Osteoblast (primary cell): ENCODE results near the gene KIRREL3. TPM values are rescaled to one million over a fixed set of nuclear protein-coding genes. Genes with fewer than 3 reads are reported as not detected.

Source experiments
- DNase-seq: peaks from one replicate; pipeline ENCODE4 v3.0.0; 2011; ENCODE audit warnings: low spot score, mixed read lengths; ENCODE audit not compliant: insufficient read length; ENCODE audit errors: missing footprints
- H2AFZ ChIP-seq: 2 replicates; pipeline ENCODE4 v1.6.0; 2011; ENCODE audit warnings: mild to moderate bottlenecking, low read length
- H3K27ac ChIP-seq: 2 replicates; pipeline ENCODE4 v1.5.1; 2011; ENCODE audit warnings: mild to moderate bottlenecking, low read depth, low read length, moderate library complexity
- H3K27me3 ChIP-seq: 2 replicates; pipeline ENCODE4 v1.6.0; 2012; ENCODE audit warnings: mild to moderate bottlenecking, control low read depth, inconsistent platforms, low read length, moderate library complexity; ENCODE audit not compliant: insufficient read depth
- H3K36me3 ChIP-seq: 2 replicates; pipeline ENCODE4 v1.5.1; 2011; ENCODE audit warnings: mild to moderate bottlenecking, low read length, control low read depth, moderate library complexity; ENCODE audit not compliant: insufficient read depth
- H3K4me1 ChIP-seq: 2 replicates; pipeline ENCODE4 v1.5.1; 2011; ENCODE audit warnings: mild to moderate bottlenecking, low read length, control low read depth, moderate library complexity; ENCODE audit not compliant: insufficient read depth
- H3K4me2 ChIP-seq: 2 replicates; pipeline ENCODE4 v1.6.0; 2011; ENCODE audit warnings: mild to moderate bottlenecking, low read length; ENCODE audit not compliant: insufficient read depth
- H3K4me3 ChIP-seq: fragments of 200-600 bp; sonication (generic); 3 replicates; pipeline ENCODE4 v1.5.1; 2012; ENCODE audit warnings: mild to moderate bottlenecking, low read length, inconsistent platforms; ENCODE audit not compliant: insufficient read depth
- H3K79me2 ChIP-seq: 2 replicates; pipeline ENCODE4 v1.6.0; 2012; ENCODE audit warnings: mild to moderate bottlenecking, low read length, control low read depth, inconsistent platforms; ENCODE audit not compliant: insufficient read depth
- H3K9me3 ChIP-seq: 2 replicates; pipeline ENCODE4 v1.5.1; 2011; ENCODE audit warnings: low read depth, low read length, control low read depth
- H4K20me1 ChIP-seq: 2 replicates; pipeline ENCODE4 v1.6.0; 2012; ENCODE audit warnings: mild to moderate bottlenecking, low read length, control low read depth; ENCODE audit not compliant: insufficient read depth
- total RNA-seq: library from RNA; depleted of rRNA; stranded (reverse); fragments of >200 nt; gene quantifications from 2 replicates; pipeline ENCODE4 v1.2.3, GENCODE V29; 2012
- TF ChIP-seq, protein P1 (sequence below): IDR thresholded peaks from 2 replicates; pipeline ENCODE4 v1.5.1; 2011; ENCODE audit warnings: mild to moderate bottlenecking, low read depth, low read length, moderate library complexity; ENCODE audit errors: extremely low read depth

Gene KIRREL3
- total RNA-seq, 1 donor: 3.6 TPM

DNA sequence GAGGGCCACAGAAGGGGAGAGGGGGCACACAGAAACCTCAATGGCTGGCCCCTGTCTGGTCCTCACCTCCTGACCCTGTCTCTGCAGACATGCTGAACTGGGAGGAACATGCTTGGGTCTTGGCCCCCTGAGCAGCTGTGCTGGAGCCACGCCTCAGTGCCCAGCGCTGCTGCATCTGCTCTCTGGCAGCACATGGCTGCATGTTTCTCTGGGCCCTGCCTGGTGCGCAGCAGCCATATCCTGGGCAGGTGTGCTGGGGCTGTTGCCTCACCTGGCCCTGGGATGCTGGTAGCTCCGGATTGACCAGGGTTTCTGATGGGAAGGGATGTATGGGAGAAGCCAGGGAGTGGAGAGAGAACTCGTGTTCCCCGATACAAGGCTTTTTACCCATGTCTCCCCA is 397.1 kb downstream of the KIRREL3 start:
- H3K4me1 ChIP-seq: no peaks in the 10 kb centered on the region
- H4K20me1 ChIP-seq: peaks cover 7% of the 10 kb centered on the region
- H3K36me3 ChIP-seq: no peaks in the 10 kb centered on the region
- no peak overlapping the region for H2AFZ ChIP-seq
- no peak overlapping the region for H3K4me3 ChIP-seq
- no peak overlapping the region for H3K4me2 ChIP-seq
- no peaks in the 10 kb centered on the region for H3K9me3 ChIP-seq
- no peak overlapping the region for H3K27ac ChIP-seq
- DNase-seq: no peak
- TF ChIP-seq, protein P1, sequence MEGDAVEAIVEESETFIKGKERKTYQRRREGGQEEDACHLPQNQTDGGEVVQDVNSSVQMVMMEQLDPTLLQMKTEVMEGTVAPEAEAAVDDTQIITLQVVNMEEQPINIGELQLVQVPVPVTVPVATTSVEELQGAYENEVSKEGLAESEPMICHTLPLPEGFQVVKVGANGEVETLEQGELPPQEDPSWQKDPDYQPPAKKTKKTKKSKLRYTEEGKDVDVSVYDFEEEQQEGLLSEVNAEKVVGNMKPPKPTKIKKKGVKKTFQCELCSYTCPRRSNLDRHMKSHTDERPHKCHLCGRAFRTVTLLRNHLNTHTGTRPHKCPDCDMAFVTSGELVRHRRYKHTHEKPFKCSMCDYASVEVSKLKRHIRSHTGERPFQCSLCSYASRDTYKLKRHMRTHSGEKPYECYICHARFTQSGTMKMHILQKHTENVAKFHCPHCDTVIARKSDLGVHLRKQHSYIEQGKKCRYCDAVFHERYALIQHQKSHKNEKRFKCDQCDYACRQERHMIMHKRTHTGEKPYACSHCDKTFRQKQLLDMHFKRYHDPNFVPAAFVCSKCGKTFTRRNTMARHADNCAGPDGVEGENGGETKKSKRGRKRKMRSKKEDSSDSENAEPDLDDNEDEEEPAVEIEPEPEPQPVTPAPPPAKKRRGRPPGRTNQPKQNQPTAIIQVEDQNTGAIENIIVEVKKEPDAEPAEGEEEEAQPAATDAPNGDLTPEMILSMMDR: no peak
- H3K79me2 ChIP-seq: no peaks in the 10 kb centered on the region
- no peaks in the 10 kb centered on the region for H3K27me3 ChIP-seq

DNA sequence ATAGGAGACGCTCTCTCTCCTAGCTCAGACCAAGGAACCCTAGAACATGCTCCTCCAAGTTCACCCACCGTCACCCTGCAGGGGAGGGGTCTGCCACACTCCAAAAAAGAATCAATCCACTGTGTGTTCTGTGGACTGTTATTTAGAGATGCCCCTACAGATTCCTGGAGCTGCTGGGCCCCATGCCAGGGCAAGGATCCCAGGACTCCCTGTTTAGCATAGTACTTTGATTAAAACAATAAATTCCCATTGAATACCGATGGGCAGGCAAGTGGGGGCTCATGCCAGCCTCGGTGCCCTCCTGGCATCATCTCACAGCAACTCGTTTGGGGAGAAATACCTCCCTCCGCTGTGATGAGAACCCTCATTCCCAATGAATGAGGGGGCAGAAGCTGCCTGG is 397.6 kb downstream of the KIRREL3 start:
- Histone ChIP-seq H2AFZ (no peak overlapping the region), H4K20me1 (peaks cover 7% of the 10 kb centered on the region), H3K9me3 (no peaks in the 10 kb centered on the region), H3K36me3 (no peaks in the 10 kb centered on the region), H3K27ac (no peak overlapping the region), H3K4me3 (no peak overlapping the region), H3K4me2 (no peak overlapping the region), H3K27me3 (no peaks in the 10 kb centered on the region), H3K79me2 (no peaks in the 10 kb centered on the region), H3K4me1 (no peaks in the 10 kb centered on the region)
- TF ChIP-seq, protein P1: no peak
- no peak for DNase-seq

DNA sequence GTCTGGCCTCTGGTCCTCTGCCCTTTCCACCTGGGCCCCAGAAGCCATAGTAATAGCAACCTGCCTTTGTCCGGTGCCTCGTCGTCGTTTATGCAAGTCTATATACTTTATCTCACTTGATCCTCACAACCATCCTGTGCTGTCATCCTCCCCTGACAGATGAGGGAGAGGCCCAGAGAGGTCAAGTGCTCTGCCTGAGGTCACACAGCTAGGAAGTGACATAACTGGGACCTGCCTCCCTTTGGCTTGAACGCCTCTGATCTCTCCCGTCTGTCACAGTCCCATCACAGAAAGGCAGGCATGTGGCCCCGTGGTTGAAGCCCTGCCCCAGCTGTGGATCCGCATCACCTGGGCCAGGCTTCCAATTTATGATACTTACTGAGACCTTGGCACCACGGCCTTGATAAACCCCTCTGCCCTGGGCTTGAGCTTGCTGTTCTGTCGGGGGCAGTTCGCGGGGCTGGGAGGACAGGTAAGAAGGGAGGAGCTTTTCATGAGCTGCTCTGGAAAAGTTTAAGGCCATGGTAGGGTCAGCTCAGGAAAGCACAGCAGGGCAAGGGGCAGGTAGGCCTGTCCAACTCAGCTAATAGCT is 398.1 kb downstream of the KIRREL3 start:
- TF ChIP-seq, protein P1: no peak

DNA sequence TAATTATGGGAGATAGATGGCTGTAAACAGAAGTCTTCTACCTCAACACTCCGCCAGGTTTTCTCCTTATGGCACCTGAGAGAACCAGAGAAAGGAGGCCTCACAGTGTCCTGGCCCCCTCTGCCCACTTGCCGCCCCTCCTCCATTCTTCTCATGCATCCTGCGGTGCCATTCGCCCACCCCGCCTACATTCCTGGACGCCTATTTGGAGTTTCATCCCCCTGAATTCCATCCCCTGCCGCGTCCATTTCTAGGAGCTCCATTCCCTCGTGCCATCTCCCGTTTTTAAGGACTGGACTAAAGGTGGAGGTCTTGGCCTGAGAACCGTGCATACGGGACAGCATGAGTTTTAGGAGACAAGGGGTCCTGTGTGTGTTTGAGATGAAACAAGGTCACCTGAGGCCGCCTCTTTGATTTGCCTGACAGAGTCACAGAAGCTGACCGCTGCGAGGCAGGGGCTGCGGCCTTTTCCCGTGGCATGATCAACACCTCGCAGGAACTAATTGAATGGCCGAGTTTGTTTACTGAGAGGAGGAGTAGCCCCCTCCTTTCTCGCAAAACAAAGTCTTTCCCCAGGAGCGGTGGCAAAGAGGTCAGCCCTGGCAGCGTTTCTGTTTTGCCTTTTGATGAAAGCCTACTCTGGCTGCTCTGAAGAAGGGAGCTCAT is 398.9 kb downstream of the KIRREL3 start:
- H3K27me3 ChIP-seq: no peaks in the 10 kb centered on the region
- H3K36me3 ChIP-seq: no peaks in the 10 kb centered on the region
- no peak overlapping the region for H3K4me2 ChIP-seq
- no peaks in the 10 kb centered on the region for H3K9me3 ChIP-seq
- H3K4me1 ChIP-seq: no peaks in the 10 kb centered on the region
- H3K79me2 ChIP-seq: no peaks in the 10 kb centered on the region
- H3K27ac ChIP-seq: no peak overlapping the region
- no peak overlapping the region for H3K4me3 ChIP-seq
- TF ChIP-seq, protein P1: no peak
- peaks cover 7% of the 10 kb centered on the region for H4K20me1 ChIP-seq
- H2AFZ ChIP-seq: no peak overlapping the region
- DNase-seq: no peak

More for the DNA sequence above, 398.1 kb downstream of the KIRREL3 start:
- peak; percentile 62 for DNase-seq
- Histone ChIP-seq H3K27ac (no peak overlapping the region), H3K79me2 (no peaks in the 10 kb centered on the region), H3K4me3 (no peak overlapping the region), H3K27me3 (no peaks in the 10 kb centered on the region), H3K4me2 (no peak overlapping the region), H3K4me1 (no peaks in the 10 kb centered on the region), H3K36me3 (no peaks in the 10 kb centered on the region), H4K20me1 (peaks cover 7% of the 10 kb centered on the region), H2AFZ (no peak overlapping the region), H3K9me3 (no peaks in the 10 kb centered on the region)
